HG03442 (cell line): ENCODE results near the gene UNC5C.
"Not testable (repeated sequence)": the region's sequence is repeated elsewhere in the genome, so short reads cannot be mapped to it uniquely, and the experiment has no call there.

ENCODE experiments used
- ATAC-seq: cut with Tn5 transposase; IDR thresholded peaks from one replicate; pipeline ENCODE4 v1.9.1; 2021; ENCODE audit warnings: mild to moderate bottlenecking, moderate library complexity; ENCODE audit not compliant: unreplicated experiment

The UNC5C gene

GRCh38 chr4:95151255-95151654 is 397.5 kb downstream of the UNC5C start:
- ATAC-seq, result no peak

DNA sequence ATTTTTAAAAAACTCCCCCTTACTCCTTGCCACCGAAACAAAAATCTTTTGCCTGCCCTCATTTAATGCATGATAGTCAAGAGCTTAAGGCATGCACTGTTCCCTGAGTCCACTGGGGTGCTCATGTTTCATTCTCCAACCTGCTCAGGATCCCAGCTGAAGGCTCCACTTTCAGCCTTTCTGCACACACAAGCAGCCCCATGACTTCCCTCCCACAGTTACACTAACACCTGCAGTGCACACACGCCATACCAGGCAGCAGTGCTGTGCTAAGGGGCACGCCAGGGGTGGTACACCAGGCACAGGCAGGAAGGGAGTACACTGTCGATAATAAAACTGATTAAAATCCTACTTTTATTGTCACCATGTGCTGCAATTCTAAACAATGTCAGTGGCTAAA is 405.8 kb downstream of the UNC5C start:
- no peak for ATAC-seq

- no peak for ATAC-seq
Observed at GRCh38 chr4:95141361-95141760, 407.4 kb downstream of the UNC5C start.

- ATAC-seq, result not testable (repeated sequence)
Observed at GRCh38 chr4:95139424-95139823, 409.3 kb downstream of the UNC5C start.

GRCh38 chr4:95134016-95134415 is 414.8 kb downstream of the UNC5C start:
- ATAC-seq, result not testable (repeated sequence)

DNA sequence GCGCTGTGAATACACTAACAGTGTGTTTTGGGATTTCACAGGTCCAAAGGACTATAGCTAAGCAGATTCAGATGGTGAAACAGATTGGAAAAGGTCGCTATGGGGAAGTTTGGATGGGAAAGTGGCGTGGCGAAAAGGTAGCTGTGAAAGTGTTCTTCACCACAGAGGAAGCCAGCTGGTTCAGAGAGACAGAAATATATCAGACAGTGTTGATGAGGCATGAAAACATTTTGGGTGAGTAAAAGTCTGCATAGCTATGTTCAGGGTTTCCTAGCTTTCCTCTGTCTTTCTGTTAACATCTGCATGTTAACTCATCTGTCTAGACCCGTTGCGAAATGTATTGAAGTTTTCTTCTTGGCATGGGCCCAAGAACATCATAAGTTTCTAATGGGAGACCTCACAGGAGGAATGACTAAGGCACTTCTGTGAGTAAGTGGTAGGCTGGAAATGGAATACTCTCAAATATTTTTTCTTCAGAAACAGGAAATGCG is 418.9 kb downstream of the UNC5C start:
- no peak for ATAC-seq

- ATAC-seq, result no peak
Observed at GRCh38 chr4:95129031-95129430, 419.7 kb downstream of the UNC5C start.

DNA sequence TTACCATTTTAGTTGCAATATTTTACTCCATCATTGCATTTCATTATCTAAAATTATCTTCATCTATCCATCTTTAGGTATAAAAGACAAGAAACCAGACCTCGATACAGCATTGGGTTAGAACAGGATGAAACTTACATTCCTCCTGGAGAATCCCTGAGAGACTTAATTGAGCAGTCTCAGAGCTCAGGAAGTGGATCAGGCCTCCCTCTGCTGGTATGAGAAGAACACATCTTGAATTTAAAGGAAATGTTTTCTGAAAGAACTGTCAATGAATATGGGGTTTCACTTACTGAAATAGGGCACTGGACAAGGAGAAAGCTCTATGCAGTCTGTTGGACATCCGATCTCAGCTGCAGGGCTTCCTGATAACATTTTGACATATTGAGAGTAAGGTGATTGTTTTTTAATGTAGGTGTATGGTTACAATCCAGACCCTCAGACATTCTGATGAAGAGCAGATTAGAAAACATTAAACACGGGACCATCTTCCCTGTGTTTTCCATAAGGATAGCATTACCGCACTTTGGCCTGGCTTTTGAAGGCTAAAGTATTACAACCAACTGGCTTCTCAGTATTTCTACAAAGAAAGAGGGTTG is 423.8 kb downstream of the UNC5C start:
- ATAC-seq, result no peak

DNA sequence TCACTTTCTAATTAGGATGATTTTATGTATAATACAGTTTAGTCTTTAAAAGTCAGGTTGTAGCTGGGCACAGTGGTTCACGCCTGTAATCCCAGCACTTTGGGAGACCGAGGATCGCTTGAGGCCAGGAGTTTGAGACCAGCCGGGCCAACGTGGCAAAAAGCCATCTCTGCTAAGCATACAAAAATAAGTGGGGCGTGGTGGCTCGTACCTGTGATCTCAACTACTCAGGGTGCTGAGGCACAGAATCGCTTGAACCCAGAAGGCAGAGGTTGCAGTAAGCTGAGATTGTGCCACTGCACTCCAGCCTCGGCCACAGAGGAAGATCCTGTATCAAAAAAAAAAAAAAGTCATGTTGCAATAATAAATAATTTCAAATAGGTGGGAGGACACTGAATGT is 426.8 kb downstream of the UNC5C start:
- ATAC-seq, result no peak

- ATAC-seq, result no peak
Observed at GRCh38 chr4:95120456-95120855, 428.3 kb downstream of the UNC5C start.

GRCh38 chr4:95118497-95118896 is 430.3 kb downstream of the UNC5C start:
- ATAC-seq, result no peak

- ATAC-seq, result no peak
Observed at GRCh38 chr4:95114521-95114920, 434.3 kb downstream of the UNC5C start.
